IPS-18a (cell line): ENCODE measurements around the gene MAF.

Source experiments
- H3K27ac ChIP-seq: one replicate; pipeline ENCODE4 v1.5.1; 2013; ENCODE audit warnings: low read length
- H3K27me3 ChIP-seq: one replicate; pipeline ENCODE4 v1.6.1; 2013; ENCODE audit warnings: mild to moderate bottlenecking, low read length; ENCODE audit not compliant: control insufficient read depth, insufficient read depth
- H3K36me3 ChIP-seq: one replicate; pipeline ENCODE4 v1.6.1; 2013; ENCODE audit warnings: low read depth, low read length; ENCODE audit not compliant: control insufficient read depth
- H3K4me1 ChIP-seq: one replicate; pipeline ENCODE4 v1.6.1; 2013; ENCODE audit warnings: low read depth, low read length; ENCODE audit not compliant: control insufficient read depth
- H3K4me3 ChIP-seq: one replicate; pipeline ENCODE4 v1.5.1; 2013; ENCODE audit warnings: low read length
- H3K9ac ChIP-seq: one replicate; pipeline ENCODE4 v1.6.1; 2013; ENCODE audit warnings: mild to moderate bottlenecking, low read length, moderate library complexity
- H3K9me3 ChIP-seq: one replicate; pipeline ENCODE4 v1.6.1; 2013; ENCODE audit warnings: low read depth, low read length; ENCODE audit not compliant: control insufficient read depth

MAF gene

GRCh38 chr16:79582789-79583188 lies 17.7 kb downstream of the MAF start:
- no peak overlapping the region for H3K4me3 ChIP-seq
- no peaks in the 10 kb centered on the region for H3K9me3 ChIP-seq
- H3K27ac ChIP-seq, result no peak overlapping the region
- H3K9ac ChIP-seq, result no peak overlapping the region
- no peaks in the 10 kb centered on the region for H3K27me3 ChIP-seq
- no peaks in the 10 kb centered on the region for H3K36me3 ChIP-seq
- peaks cover 26% of the 10 kb centered on the region for H3K4me1 ChIP-seq

- H3K27me3 ChIP-seq, result no peaks in the 10 kb centered on the region
- H3K4me3 ChIP-seq, result no peak overlapping the region
- H3K9me3 ChIP-seq, result no peaks in the 10 kb centered on the region
- H3K4me1 ChIP-seq, result peaks cover 26% of the 10 kb centered on the region
- no peak overlapping the region for H3K27ac ChIP-seq
- H3K36me3 ChIP-seq, result no peaks in the 10 kb centered on the region
- no peak overlapping the region for H3K9ac ChIP-seq
Measured at GRCh38 chr16:79580453-79581191, 19.9 kb downstream of the MAF start.

DNA sequence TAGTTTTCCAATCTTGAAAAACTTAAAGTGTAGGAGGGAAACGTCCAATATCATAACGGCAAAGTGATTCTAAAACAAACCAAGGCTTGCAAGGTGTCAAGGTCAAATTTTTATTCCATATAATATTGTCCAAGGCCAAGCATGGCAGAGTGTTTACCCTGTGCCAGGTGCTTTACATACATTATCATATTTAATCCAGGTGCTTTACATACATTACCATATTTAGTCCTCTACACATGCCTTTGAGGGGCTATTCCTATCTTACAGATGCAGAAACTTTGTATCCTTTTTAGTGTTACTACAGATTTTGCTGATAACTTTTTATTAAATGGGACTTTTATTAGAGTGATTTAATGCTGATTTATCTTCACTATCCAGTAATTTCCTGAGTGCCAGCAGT lies 23.9 kb downstream of the MAF start:
- peaks cover 6% of the 10 kb centered on the region for H3K27me3 ChIP-seq
- H3K36me3 ChIP-seq, result no peaks in the 10 kb centered on the region
- H3K9ac ChIP-seq, result no peak overlapping the region
- no peak overlapping the region for H3K27ac ChIP-seq
- no peak overlapping the region for H3K4me3 ChIP-seq
- no peaks in the 10 kb centered on the region for H3K9me3 ChIP-seq
- peaks cover 39% of the 10 kb centered on the region for H3K4me1 ChIP-seq

GRCh38 chr16:79573884-79574283 lies 26.7 kb downstream of the MAF start:
- Histone ChIP-seq H3K4me3 (no peak overlapping the region), H3K27me3 (peaks cover 6% of the 10 kb centered on the region), H3K4me1 (peaks cover 30% of the 10 kb centered on the region), H3K9me3 (no peaks in the 10 kb centered on the region), H3K27ac (no peak overlapping the region), H3K36me3 (no peaks in the 10 kb centered on the region), H3K9ac (no peak overlapping the region)

DNA sequence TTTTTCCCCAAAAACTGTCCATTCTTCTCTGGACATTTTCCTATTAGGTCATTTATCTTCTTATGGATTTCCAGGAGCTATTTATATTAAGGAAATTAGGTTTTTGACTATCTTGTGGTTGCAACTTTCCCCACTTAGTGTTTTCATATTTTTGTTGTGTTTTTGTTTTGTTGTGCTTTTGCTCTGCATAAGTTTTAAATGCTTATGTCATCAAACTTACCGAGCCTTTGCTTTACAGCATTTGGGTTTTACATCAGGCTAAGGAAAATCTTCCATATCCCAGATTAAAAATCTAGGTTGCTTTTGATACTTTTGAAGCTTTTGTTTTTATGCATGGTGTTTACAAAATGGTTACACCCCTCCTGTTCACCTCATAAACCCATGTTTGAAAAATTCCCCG lies 27.5 kb downstream of the MAF start:
- Histone ChIP-seq H3K4me1 (peaks cover 28% of the 10 kb centered on the region), H3K4me3 (no peak overlapping the region), H3K9ac (no peak overlapping the region), H3K27me3 (peaks cover 6% of the 10 kb centered on the region), H3K36me3 (no peaks in the 10 kb centered on the region), H3K9me3 (no peaks in the 10 kb centered on the region), H3K27ac (no peak overlapping the region)

- no peaks in the 10 kb centered on the region for H3K9me3 ChIP-seq
- peaks cover 28% of the 10 kb centered on the region for H3K4me1 ChIP-seq
- H3K27me3 ChIP-seq, result peaks cover 6% of the 10 kb centered on the region
- no peak overlapping the region for H3K27ac ChIP-seq
- H3K36me3 ChIP-seq, result no peaks in the 10 kb centered on the region
- peak overlapping the region; percentile 16 for H3K4me3 ChIP-seq
- no peak overlapping the region for H3K9ac ChIP-seq
Measured at GRCh38 chr16:79571903-79572535, 28.5 kb downstream of the MAF start.

DNA sequence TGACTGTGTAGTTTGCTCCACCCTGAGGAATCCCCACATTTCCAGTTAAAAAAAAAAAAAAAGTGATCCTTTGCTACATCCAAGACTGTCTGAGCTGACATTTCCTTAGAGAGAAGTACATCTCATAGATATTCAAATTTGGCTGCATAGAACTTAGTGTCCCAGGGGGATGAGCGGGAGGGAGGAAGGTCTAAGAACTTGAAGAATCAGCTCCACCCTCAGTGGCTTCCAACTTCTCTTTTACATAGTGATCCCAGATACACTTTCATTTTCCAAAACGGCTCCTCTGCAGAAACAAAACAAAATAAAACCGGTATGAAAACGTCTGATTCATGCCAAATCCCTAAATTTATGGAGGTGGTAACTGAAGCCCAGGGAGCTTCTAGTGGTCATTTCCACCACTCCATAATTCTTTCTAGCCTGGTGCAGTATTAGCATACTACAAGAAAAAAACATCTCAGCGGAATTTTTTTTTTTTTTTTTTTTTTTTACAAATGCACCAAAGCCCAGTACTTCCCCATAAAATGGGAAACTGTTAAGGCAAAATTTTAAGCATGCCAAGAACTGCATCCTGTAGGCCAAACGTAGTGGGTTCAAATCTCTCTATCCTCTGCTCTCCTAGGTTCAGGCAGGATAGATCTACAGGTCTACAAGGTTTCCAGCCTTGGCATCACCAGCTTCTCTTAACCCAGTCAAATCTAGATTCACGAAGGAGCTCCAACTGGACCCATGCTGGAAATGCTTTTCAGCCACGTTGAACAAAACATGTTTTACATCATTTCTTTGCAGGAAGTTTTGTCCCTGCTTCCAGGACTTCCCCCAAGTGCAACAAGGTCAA lies 29.3 kb downstream of the MAF start:
- H3K9me3 ChIP-seq, result no peaks in the 10 kb centered on the region
- H3K27me3 ChIP-seq, result peaks cover 6% of the 10 kb centered on the region
- no peak overlapping the region for H3K9ac ChIP-seq
- H3K4me1 ChIP-seq, result peaks cover 28% of the 10 kb centered on the region
- H3K36me3 ChIP-seq, result no peaks in the 10 kb centered on the region
- H3K4me3 ChIP-seq, result no peak overlapping the region
- H3K27ac ChIP-seq, result no peak overlapping the region

DNA sequence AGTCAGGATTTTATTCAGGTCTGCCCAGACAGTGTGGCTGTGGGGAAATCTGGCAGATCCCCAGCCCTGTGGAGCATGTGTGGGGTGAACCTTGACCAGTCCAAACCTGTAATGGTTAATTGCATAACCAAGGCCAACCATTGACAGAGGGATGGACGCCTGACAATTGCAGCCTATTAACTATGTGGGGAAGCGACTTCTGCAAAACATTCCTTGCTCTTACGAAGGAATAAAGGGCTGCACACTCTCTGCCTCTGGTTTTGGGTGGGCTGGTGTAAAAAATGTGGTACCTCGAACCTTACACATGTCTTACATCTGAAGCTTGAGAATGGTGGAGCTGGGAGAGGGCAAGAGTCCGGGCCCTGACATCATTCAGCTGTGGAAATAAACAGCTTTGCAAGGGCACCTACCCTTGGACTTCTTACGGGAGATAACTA lies 35.8 kb downstream of the MAF start:
- H3K27me3 ChIP-seq, result no peaks in the 10 kb centered on the region
- H3K4me1 ChIP-seq, result peaks cover 19% of the 10 kb centered on the region
- no peak overlapping the region for H3K9ac ChIP-seq
- no peaks in the 10 kb centered on the region for H3K9me3 ChIP-seq
- no peaks in the 10 kb centered on the region for H3K36me3 ChIP-seq
- H3K4me3 ChIP-seq, result no peak overlapping the region
- no peak overlapping the region for H3K27ac ChIP-seq

GRCh38 chr16:79563921-79564320 lies 36.6 kb downstream of the MAF start:
- no peak overlapping the region for H3K9ac ChIP-seq
- H3K36me3 ChIP-seq, result no peaks in the 10 kb centered on the region
- no peak overlapping the region for H3K4me3 ChIP-seq
- no peak overlapping the region for H3K27ac ChIP-seq
- H3K27me3 ChIP-seq, result no peaks in the 10 kb centered on the region
- H3K9me3 ChIP-seq, result no peaks in the 10 kb centered on the region
- peaks cover 12% of the 10 kb centered on the region for H3K4me1 ChIP-seq

DNA sequence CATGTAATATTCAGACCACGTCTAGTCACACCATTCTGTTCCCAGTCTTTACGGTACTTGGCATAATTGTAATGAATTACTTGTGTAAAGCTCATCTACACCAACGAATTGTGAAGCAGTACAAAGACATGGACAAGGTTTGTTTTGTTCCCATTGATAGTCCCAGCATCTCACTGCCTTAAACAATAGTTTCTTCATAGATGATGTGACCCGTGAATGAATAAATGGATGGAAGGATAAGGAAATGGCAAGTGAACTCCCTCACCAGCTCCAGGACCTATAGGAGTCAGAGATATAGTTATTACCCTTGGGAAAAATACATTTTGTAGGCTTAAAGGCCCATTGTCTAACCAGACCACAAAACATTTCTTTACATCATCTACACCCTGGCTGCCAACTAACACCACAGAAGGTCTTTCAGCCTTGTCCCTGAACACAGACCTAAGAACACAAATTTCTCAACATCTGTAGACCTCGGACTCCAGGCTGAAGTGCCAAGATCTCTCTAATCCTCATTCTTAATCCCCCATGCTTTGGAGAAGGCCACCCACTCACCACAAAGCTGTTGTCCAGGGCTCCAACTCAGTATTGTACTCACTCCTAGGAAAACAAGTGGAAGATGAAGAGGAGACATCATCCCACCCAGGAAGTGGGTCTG lies 38.2 kb downstream of the MAF start:
- peaks cover 12% of the 10 kb centered on the region for H3K4me1 ChIP-seq
- H3K4me3 ChIP-seq, result no peak overlapping the region
- no peaks in the 10 kb centered on the region for H3K27me3 ChIP-seq
- no peak overlapping the region for H3K9ac ChIP-seq
- H3K9me3 ChIP-seq, result no peaks in the 10 kb centered on the region
- no peaks in the 10 kb centered on the region for H3K36me3 ChIP-seq
- no peak overlapping the region for H3K27ac ChIP-seq

- no peaks in the 10 kb centered on the region for H3K27me3 ChIP-seq
- H3K9me3 ChIP-seq, result no peaks in the 10 kb centered on the region
- H3K9ac ChIP-seq, result no peak overlapping the region
- H3K36me3 ChIP-seq, result no peaks in the 10 kb centered on the region
- no peak overlapping the region for H3K4me3 ChIP-seq
- peaks cover 12% of the 10 kb centered on the region for H3K4me1 ChIP-seq
- H3K27ac ChIP-seq, result no peak overlapping the region
Measured at GRCh38 chr16:79561729-79562128, 38.8 kb downstream of the MAF start.
